GM12878 (cell line): ENCODE data around the gene ABR. TPM values are rescaled to one million over a fixed set of nuclear protein-coding genes. Genes with fewer than 3 reads are reported as not detected.
"Not testable (repeated sequence)": the region's sequence is repeated elsewhere in the genome, so short reads cannot be mapped to it uniquely, and the experiment has no call there.

ENCODE experiments used
- ATAC-seq: fragments of 200-7000 bp; cut with Tn5 transposase; 3 replicates; pipeline ENCODE4 v1.9.1; 2020; ENCODE audit warnings: mild to moderate bottlenecking, moderate library complexity
- BruUV-seq: library from RNA; stranded (reverse); fragments of 400-500 nt; replicated peaks from 2 replicates; lab custom pipeline; 2021; lab: Mats Ljungman, UMichigan
- CTCF ChIA-PET: fragments of 300-600 bp; sonication (Branson Sonifier 250); formaldehyde crosslinking; extraction: SDS; loops from one replicate; lab custom pipeline; 2021; ENCODE audit warnings: inconsistent platforms; lab: Yijun Ruan, JAX
- POLR2A ChIA-PET: fragments of 350-600 bp; formaldehyde crosslinking; extraction: SDS; loops from one replicate; lab custom pipeline; 2021; ENCODE audit warnings: inconsistent platforms; lab: Charles Lee
- RAD21 ChIA-PET: fragments of 300-600 bp; sonication (Branson Sonifier 250); formaldehyde crosslinking; loops from one replicate; lab custom pipeline; 2023; ENCODE audit warnings: antibody characterized with exemption; ENCODE audit not compliant: unreplicated experiment; lab: Charles Lee
- SMC1A ChIA-PET: fragments of 300-600 bp; sonication (Branson Sonifier 250); formaldehyde crosslinking; loops from one replicate; lab custom pipeline; 2023; ENCODE audit not compliant: unreplicated experiment, uncharacterized antibody; lab: Charles Lee
- DNase-seq: peaks from one replicate; pipeline ENCODE4 v3.0.0-alpha.2; 2011; ENCODE audit warnings: low read depth, low spot score
- FAIRE-seq: peaks from 3 replicates; lab custom pipeline; 2011; peaks lifted over from hg19 to GRCh38; lab: Jason Lieb, UNC
- H2AFZ ChIP-seq: 2 replicates; pipeline ENCODE4 v1.6.0; 2011; ENCODE audit warnings: low read depth, low read length, control low read depth; ENCODE audit not compliant: control insufficient read depth
- H3K27ac ChIP-seq: 2 replicates; pipeline ENCODE4 v1.5.1; 2011; ENCODE audit warnings: control low read depth; ENCODE audit not compliant: control insufficient read depth, insufficient read depth
- H3K27me3 ChIP-seq, 2 experiments: replicated peaks in 1 of 2; 2 replicates each; pipeline versions ENCODE4 v1.6.0 to v1.6.1; 2011; ENCODE audit warnings: low read length in 1 of 2; ENCODE audit not compliant: control insufficient read depth in 2 of 2, insufficient read depth in 2 of 2
- H3K36me3 ChIP-seq, 2 experiments: 2 replicates each; pipeline ENCODE4 v1.5.1; 2011; ENCODE audit warnings: low read length in 1 of 2; ENCODE audit not compliant: control insufficient read depth in 2 of 2, insufficient read depth in 2 of 2
- H3K4me1 ChIP-seq: 2 replicates; pipeline ENCODE4 v1.6.1; 2011; ENCODE audit warnings: mild to moderate bottlenecking, low read length, moderate library complexity, mixed read lengths; ENCODE audit not compliant: control insufficient read depth, insufficient read depth
- H3K4me2 ChIP-seq: 2 replicates; pipeline ENCODE4 v1.6.0; 2011; ENCODE audit warnings: control low read depth; ENCODE audit not compliant: control insufficient read depth, insufficient read depth
- H3K4me3 ChIP-seq: fragments of 200-600 bp; sonication (generic); 2 replicates; pipeline ENCODE4 v1.5.1; 2016
- H3K79me2 ChIP-seq: 2 replicates; pipeline ENCODE4 v1.6.0; 2011; ENCODE audit warnings: low read length; ENCODE audit not compliant: control insufficient read depth, insufficient read depth
- H3K9ac ChIP-seq: 2 replicates; pipeline ENCODE4 v1.8.0; 2011; ENCODE audit warnings: low read length, control low read depth, mixed read lengths; ENCODE audit not compliant: control insufficient read depth, insufficient read depth
- H3K9me3 ChIP-seq: replicated peaks from 3 replicates; pipeline ENCODE4 v1.5.1; 2011; ENCODE audit warnings: mild to moderate bottlenecking, low read length; ENCODE audit not compliant: control insufficient read depth, insufficient read depth
- H4K20me1 ChIP-seq: 2 replicates; pipeline ENCODE4 v1.6.0; 2011; ENCODE audit not compliant: control insufficient read depth, insufficient read depth
- CHD1 ChIP-seq: IDR thresholded peaks from 2 replicates; pipeline ENCODE4 v1.6.1; 2012; ENCODE audit warnings: low read depth, low read length, improper control_type of control experiment
- RCOR1 ChIP-seq: conservative IDR thresholded peaks from 2 replicates; pipeline ENCODE4 v1.6.1; 2012; ENCODE audit warnings: low read depth, low read length, improper control_type of control experiment
- ZNF217 ChIP-seq: fragments of 450-650 bp; IDR thresholded peaks from 2 replicates; pipeline ENCODE4 v1.6.1; 2017; ENCODE audit warnings: antibody characterized with exemption, mild to moderate bottlenecking
- WGBS: methylation state at CpG from one replicate; pipeline ENCODE4 v1.1.6; 2016; ENCODE audit warnings: low lambda C conversion rate; ENCODE audit not compliant: insufficient replicate concordance, insufficient coverage; ENCODE audit errors: missing lambda C conversion rate; 5-methylcytosine and 5-hydroxymethylcytosine counted together
- in situ Hi-C: fragments of 300-500 bp; cut with MboI; formaldehyde crosslinking; loops from 9 replicates; pipeline ENCODE4 v1.14.3; 2018; ENCODE audit warnings: mixed read lengths
- intact Hi-C: fragments of 100-400 bp; cut with micrococcal nuclease; formaldehyde crosslinking; loops from one replicate; pipeline ENCODE4 v1.14.2; 2022; ENCODE audit not compliant: unreplicated experiment
- polyA plus RNA-seq, 11 experiments: library from polyadenylated mRNA; depleted of rRNA in 4 of 11; unstranded in 6 of 11; stranded (reverse) in 5 of 11; fragments of >200 nt; fragmentation: Nextera tagmentation in 4 of 11; fragmentation: Illumina TruSeq in 1 of 11; extraction: Ambion mirVana in 4 of 11; extraction: Trizol in 1 of 11; gene quantifications; 1 replicate in 1 of 11; 2 replicates in 10 of 11; pipeline versions ENCODE4 v1.2.1 to v1.2.3, GENCODE V29; 2011 to 2016; ENCODE audit warnings: inconsistent platforms in 2 of 11, missing spikeins in 2 of 11, low read depth in 1 of 11
- total RNA-seq, 4 experiments: library from RNA; depleted of rRNA in 3 of 4; stranded (reverse); fragments of >200 nt in 3 of 4; fragmentation: Illumina TruSeq in 1 of 4; extraction: Trizol in 1 of 4; gene quantifications; 2 replicates each; pipeline versions ENCODE4 v1.2.1 to v1.2.3, GENCODE V29; 2013 to 2021
- TF ChIP-seq, protein P1 (sequence below): IDR thresholded peaks from 2 replicates; pipeline ENCODE4 v1.6.1; 2012; ENCODE audit warnings: low read depth, low read length, improper control_type of control experiment

Gene ABR
- total and polyA plus RNA-seq, 10 of the 15 experiments (the other 5 are each of a cell fraction or from before 2014, with no cell fraction given) = 1.4 to 112 (median 30.0) TPM

DNA sequence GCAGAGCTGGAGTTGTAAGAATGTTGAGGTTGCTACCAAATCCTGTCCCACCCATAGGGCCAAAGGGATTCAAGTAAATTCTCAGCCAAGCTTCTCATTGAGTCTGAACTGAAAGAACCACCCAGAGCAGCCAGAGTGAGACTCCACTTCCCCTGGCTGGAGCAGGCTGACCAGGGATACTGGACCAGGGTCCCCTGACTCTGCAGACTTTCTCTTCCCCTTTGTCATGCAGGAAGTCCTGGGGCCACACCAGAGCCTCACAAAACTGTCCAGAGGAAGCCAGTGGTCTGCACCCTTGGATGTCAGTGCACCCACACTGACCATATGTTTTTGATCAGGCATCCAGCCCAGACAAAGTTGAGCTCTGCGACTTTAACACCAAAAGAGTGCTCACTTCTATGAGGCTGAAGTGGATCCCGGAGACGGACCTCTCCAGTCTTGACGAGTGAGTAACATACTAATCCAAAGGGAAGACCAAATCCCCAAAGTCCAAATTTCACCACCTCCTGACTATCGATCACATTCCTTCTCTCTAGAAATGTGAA lies 204.3 kb downstream of the ABR start:
- Histone ChIP-seq H2AFZ (no peak overlapping the region), H3K4me3 (no peak overlapping the region)
- RAD21 ChIA-PET = interaction anchor here (0.6 to 1.5 kb wide), 2 partner anchors 10 to 180 kb away, joined by 3 to 4 read pairs; no protein-coding TSS in a partner anchor
- in situ Hi-C loops = no loop called here
- no peak for DNase-seq
- TF ChIP-seq, protein P1, sequence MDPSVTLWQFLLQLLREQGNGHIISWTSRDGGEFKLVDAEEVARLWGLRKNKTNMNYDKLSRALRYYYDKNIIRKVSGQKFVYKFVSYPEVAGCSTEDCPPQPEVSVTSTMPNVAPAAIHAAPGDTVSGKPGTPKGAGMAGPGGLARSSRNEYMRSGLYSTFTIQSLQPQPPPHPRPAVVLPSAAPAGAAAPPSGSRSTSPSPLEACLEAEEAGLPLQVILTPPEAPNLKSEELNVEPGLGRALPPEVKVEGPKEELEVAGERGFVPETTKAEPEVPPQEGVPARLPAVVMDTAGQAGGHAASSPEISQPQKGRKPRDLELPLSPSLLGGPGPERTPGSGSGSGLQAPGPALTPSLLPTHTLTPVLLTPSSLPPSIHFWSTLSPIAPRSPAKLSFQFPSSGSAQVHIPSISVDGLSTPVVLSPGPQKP = no peak
- TF ChIP-seq ZNF217 (no peak), RCOR1 (no peak), CHD1 (no peak)
- TF ChIP-seq, all 136 proteins: peak for 0
- no peak overlapping the region for H3K4me2 ChIP-seq
- peaks cover 3 to 11% of the 10 kb centered on the region in 2 experiments; a peak in 2 of 4 replicates for H3K27me3 ChIP-seq
- CTCF ChIA-PET = no interaction called here
- 69% methylated on average over 5 of the region's 5 CpGs for WGBS
- ATAC-seq (no peak), FAIRE-seq (no peak)
- H3K9ac ChIP-seq = no peak overlapping the region
- no peaks in the 10 kb centered on the region for H3K9me3 ChIP-seq
- intact Hi-C loops = no loop called here
- no peaks in the 10 kb centered on the region for H4K20me1 ChIP-seq
- H3K79me2 ChIP-seq = no peaks in the 10 kb centered on the region
- no peak overlapping the region for H3K27ac ChIP-seq
- H3K4me1 ChIP-seq = peaks cover 5% of the 10 kb centered on the region; the same call in 1 of the 2 replicates
- BruUV-seq = no TSS peak
- POLR2A ChIA-PET = no interaction called here
- H3K36me3 ChIP-seq = no peaks in the 10 kb centered on the region
- SMC1A ChIA-PET = interaction anchor here (0.6 to 1.1 kb wide), 4 partner anchors 21 to 580 kb away, joined by 3 to 5 read pairs (median 4); partner anchors contain the start of gene TIMM22

DNA sequence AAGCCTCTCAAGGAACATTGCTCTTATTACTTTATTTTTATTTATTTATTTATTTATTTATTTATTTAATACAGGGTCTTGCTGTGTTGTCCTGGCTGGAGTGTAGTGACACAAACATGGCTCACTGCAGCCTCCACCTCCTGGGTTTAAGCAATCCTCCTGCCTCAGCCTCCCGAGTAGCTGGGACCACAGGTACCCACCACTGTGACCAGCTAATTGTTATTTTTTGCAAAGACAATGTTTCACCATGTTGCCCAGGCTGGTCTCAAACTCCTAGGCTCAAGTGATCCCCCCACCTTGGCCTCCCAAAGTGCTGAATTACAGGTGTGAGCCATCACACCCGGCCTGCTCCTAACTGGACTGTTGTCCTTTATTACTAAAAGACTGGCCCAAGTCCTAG lies 205.0 kb downstream of the ABR start:
- RAD21 ChIA-PET = interaction anchor here (1.5 kb wide), 1 partner anchor 179 kb away, joined by 4 read pairs; no protein-coding TSS in a partner anchor
- POLR2A ChIA-PET, ATAC-seq, in situ Hi-C loops, SMC1A ChIA-PET, H3K4me3 ChIP-seq, FAIRE-seq, intact Hi-C loops, H3K4me1 ChIP-seq, H3K9ac ChIP-seq, H3K27ac ChIP-seq, H3K9me3 ChIP-seq, DNase-seq, H2AFZ ChIP-seq, H3K79me2 ChIP-seq, H4K20me1 ChIP-seq, H3K36me3 ChIP-seq, BruUV-seq, H3K4me2 ChIP-seq, CTCF ChIA-PET: not testable (repeated sequence)
- 3% methylated on average over 2 of the region's 2 CpGs for WGBS
- peaks cover 3 to 11% of the 10 kb centered on the region in 2 experiments; a peak in 2 of 4 replicates for H3K27me3 ChIP-seq
